ENCODE results near the gene ZBTB7C.

Gene ZBTB7C

GRCh38 chr18:48085781-48086487, 323.2 kb downstream of the ZBTB7C start:
- Histone ChIP-seq H3K9ac (ENCODE audit: low read depth, low read length) (no peak overlapping the region), H3K36me3 (ENCODE audit: insufficient read depth, low read length) (no peaks in the 10 kb centered on the region), H3K9me3 (ENCODE audit: control insufficient read depth, insufficient read depth, low read length) (no peaks in the 10 kb centered on the region), H3K4me1 (ENCODE audit: insufficient read depth, low read length) (no peaks in the 10 kb centered on the region)

DNA sequence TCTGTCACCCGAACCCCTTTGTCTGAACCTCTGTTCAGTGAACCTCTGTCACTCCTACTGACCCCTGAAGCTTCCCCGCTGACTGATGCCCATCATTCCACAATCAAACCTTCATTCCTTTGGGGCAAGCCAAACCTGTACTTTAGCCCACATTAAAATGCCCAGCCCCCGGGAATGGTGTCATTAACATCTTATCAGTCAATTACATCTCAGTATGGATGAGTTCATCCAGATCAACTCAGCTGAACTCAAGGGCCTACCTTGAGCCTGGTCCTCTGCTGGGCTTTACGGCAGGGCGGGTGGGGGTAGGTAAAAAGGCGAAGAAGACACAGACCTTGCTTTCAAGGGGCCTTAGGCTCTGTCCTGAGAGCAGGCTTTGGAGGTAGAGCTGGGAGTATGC, 324.3 kb downstream of the ZBTB7C start:
- Histone ChIP-seq H3K36me3 (ENCODE audit: insufficient read depth, low read length) (no peaks in the 10 kb centered on the region), H3K9ac (ENCODE audit: low read depth, low read length) (no peak overlapping the region), H3K4me1 (ENCODE audit: insufficient read depth, low read length) (no peaks in the 10 kb centered on the region; the same call in 1 of the 2 replicates), H3K9me3 (ENCODE audit: control insufficient read depth, insufficient read depth, low read length) (no peaks in the 10 kb centered on the region)

GRCh38 chr18:48084041-48084757, 325.0 kb downstream of the ZBTB7C start:
- Histone ChIP-seq H3K36me3 (ENCODE audit: insufficient read depth, low read length) (no peaks in the 10 kb centered on the region), H3K9ac (ENCODE audit: low read depth, low read length) (no peak overlapping the region), H3K9me3 (ENCODE audit: control insufficient read depth, insufficient read depth, low read length) (no peaks in the 10 kb centered on the region), H3K4me1 (ENCODE audit: insufficient read depth, low read length) (no peaks in the 10 kb centered on the region; the same call in 1 of the 2 replicates)

DNA sequence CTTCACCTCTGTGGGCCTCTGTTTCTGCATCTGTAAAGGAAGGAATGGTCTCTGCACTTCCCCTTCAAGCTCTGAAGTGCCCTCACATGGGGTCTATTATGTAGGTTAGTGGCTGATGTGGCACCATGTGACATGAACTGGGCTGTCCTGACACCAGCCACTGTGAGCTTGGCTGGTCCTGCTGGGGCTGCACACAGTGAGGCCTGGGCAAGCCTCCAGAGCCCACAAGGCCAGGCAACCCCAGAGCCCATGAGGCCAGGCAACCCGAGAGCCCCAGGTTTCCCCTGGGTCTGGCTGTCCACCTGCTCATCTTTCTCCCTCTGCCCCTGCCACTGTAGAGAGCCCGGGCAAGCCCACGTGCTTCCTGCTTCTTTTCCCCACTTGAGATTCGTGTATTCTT, 328.6 kb downstream of the ZBTB7C start:
- no peak overlapping the region for H3K9ac ChIP-seq (ENCODE audit: low read depth, low read length)
- H3K4me1 ChIP-seq (ENCODE audit: insufficient read depth, low read length), result no peaks in the 10 kb centered on the region; the same call in 1 of the 2 replicates
- H3K36me3 ChIP-seq (ENCODE audit: insufficient read depth, low read length), result no peaks in the 10 kb centered on the region
- H3K9me3 ChIP-seq (ENCODE audit: control insufficient read depth, insufficient read depth, low read length), result no peaks in the 10 kb centered on the region

DNA sequence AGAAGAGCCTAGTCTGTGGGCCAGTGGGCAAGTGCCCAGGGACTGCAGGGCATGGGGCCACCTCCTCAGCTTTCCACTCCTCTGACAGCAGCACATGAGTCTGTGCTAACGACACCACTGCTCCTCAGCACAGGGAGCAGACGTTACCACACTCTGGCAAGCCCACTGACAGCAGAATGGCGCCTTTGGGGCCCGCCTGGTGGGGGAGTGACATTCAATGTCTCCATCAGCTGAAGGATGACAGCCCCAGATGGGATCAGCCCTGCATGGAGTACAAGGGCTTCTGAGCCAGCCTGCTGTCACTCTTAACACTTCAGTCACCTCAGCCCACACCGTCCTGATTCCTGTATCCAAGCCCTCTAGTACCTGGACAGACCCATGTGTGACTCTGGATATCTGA, 329.3 kb downstream of the ZBTB7C start:
- Histone ChIP-seq H3K9me3 (ENCODE audit: control insufficient read depth, insufficient read depth, low read length) (no peaks in the 10 kb centered on the region), H3K9ac (ENCODE audit: low read depth, low read length) (no peak overlapping the region), H3K36me3 (ENCODE audit: insufficient read depth, low read length) (no peaks in the 10 kb centered on the region), H3K4me1 (ENCODE audit: insufficient read depth, low read length) (peaks cover 5% of the 10 kb centered on the region)

DNA sequence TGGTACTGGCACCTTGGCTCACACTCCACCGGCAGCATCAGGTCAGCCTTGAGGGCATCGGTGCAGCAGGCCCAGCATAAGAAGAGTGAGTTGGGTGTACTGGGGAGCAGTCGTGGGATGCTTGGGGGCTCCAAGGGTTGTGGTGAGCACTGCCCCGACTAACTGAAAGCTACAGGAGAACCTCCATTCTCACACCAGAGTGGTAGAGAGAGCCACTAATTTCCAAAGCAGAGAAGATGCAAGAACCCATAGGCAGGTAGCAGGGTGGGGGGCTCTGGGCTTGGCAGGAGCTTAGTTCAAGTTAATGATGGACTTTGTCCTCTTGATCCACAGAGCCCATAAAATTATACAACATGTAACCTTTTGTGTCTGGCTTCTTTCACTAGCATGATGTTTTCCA, 330.7 kb downstream of the ZBTB7C start:
- Histone ChIP-seq H3K4me1 (ENCODE audit: insufficient read depth, low read length) (peaks cover 11% of the 10 kb centered on the region), H3K9ac (ENCODE audit: low read depth, low read length) (no peak overlapping the region), H3K9me3 (ENCODE audit: control insufficient read depth, insufficient read depth, low read length) (no peaks in the 10 kb centered on the region), H3K36me3 (ENCODE audit: insufficient read depth, low read length) (no peaks in the 10 kb centered on the region)

- H3K9ac ChIP-seq (ENCODE audit: low read depth, low read length), result no peak overlapping the region
- H3K9me3 ChIP-seq (ENCODE audit: control insufficient read depth, insufficient read depth, low read length), result no peaks in the 10 kb centered on the region
- H3K36me3 ChIP-seq (ENCODE audit: insufficient read depth, low read length), result no peaks in the 10 kb centered on the region
- H3K4me1 ChIP-seq (ENCODE audit: insufficient read depth, low read length), result peaks cover 18% of the 10 kb centered on the region
Measured at GRCh38 chr18:48077291-48077690, 331.9 kb downstream of the ZBTB7C start.

DNA sequence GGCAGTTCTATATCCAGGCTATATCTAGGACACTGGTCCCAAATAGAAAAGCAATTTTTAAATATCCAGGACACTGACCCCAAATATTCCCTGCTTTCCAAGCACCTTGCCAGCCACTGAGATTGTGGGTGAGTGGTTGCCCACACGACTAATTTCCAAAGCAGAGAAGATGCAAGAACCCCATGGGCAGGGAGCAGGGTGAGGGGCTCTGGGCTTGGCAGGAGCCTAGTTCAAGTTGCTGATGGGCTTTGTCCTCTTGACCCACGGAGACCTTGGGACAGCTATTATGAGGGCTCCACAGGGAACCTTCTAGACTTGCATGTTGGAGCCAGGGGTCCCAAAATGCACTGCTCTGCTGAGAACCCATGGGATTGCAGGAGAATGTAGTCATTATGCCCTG, 332.7 kb downstream of the ZBTB7C start:
- Histone ChIP-seq H3K9ac (ENCODE audit: low read depth, low read length) (no peak overlapping the region), H3K36me3 (ENCODE audit: insufficient read depth, low read length) (no peaks in the 10 kb centered on the region), H3K9me3 (ENCODE audit: control insufficient read depth, insufficient read depth, low read length) (no peaks in the 10 kb centered on the region), H3K4me1 (ENCODE audit: insufficient read depth, low read length) (peaks cover 18% of the 10 kb centered on the region)

GRCh38 chr18:48075707-48076093, 333.5 kb downstream of the ZBTB7C start:
- Histone ChIP-seq H3K4me1 (ENCODE audit: insufficient read depth, low read length) (peaks cover 18% of the 10 kb centered on the region), H3K9ac (ENCODE audit: low read depth, low read length) (no peak overlapping the region), H3K9me3 (ENCODE audit: control insufficient read depth, insufficient read depth, low read length) (no peaks in the 10 kb centered on the region)

GRCh38 chr18:48074929-48075706, 334.1 kb downstream of the ZBTB7C start:
- Histone ChIP-seq H3K9ac (ENCODE audit: low read depth, low read length) (no peak overlapping the region), H3K9me3 (ENCODE audit: control insufficient read depth, insufficient read depth, low read length) (no peaks in the 10 kb centered on the region), H3K4me1 (ENCODE audit: insufficient read depth, low read length) (peaks cover 18% of the 10 kb centered on the region), H3K36me3 (ENCODE audit: insufficient read depth, low read length) (no peaks in the 10 kb centered on the region)

More at GRCh38 chr18:48075707-48076093, 333.5 kb downstream of the ZBTB7C start:
- H3K36me3 ChIP-seq (ENCODE audit: insufficient read depth, low read length), result no peaks in the 10 kb centered on the region

- Histone ChIP-seq H3K4me1 (ENCODE audit: insufficient read depth, low read length) (peaks cover 18% of the 10 kb centered on the region), H3K9me3 (ENCODE audit: control insufficient read depth, insufficient read depth, low read length) (no peaks in the 10 kb centered on the region), H3K36me3 (ENCODE audit: insufficient read depth, low read length) (no peaks in the 10 kb centered on the region), H3K9ac (ENCODE audit: low read depth, low read length) (no peak overlapping the region)
Measured at GRCh38 chr18:48073211-48073930, 335.8 kb downstream of the ZBTB7C start.

DNA sequence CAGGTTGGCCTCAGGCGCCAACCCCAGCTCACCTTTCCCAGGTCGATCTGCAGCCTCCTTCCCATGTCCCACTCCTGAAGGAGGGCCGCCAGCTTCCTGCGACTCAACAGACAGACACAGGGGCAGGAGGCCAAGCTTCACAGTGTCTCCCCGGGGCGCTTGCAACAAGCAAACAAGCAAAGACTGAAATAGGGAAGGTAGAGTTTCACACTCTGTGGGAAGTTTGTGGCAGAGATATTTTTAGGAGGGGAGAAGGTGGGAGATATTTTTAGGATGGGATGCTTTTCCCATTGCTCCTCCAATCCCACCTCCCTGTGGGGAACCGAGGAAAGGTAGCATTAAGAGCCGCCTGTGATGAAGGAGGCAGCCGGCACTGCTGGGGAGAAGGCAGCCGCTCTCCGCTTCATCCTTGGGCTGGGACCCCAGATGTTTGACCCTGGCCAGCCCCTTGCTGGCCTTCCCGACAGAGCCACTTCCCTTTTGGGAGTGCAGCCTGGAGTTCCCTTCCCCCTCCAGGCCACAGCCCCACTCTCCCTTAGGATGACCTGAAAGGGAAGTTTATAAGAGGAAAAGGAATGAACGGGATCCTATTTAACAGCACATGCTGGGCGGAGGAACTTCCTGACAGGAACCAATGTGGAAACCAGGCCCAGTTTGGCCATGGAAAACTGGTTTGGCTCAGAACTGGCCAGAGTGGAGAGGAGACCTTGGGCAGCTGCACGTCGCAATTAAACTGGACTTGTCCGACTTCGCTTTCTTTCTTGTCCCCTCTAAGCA, 336.6 kb downstream of the ZBTB7C start:
- Histone ChIP-seq H3K4me1 (ENCODE audit: insufficient read depth, low read length) (peaks cover 18% of the 10 kb centered on the region), H3K9ac (ENCODE audit: low read depth, low read length) (no peak overlapping the region), H3K9me3 (ENCODE audit: control insufficient read depth, insufficient read depth, low read length) (no peaks in the 10 kb centered on the region), H3K36me3 (ENCODE audit: insufficient read depth, low read length) (no peaks in the 10 kb centered on the region)

- H3K36me3 ChIP-seq (ENCODE audit: insufficient read depth, low read length), result no peaks in the 10 kb centered on the region
- H3K9ac ChIP-seq (ENCODE audit: low read depth, low read length), result no peak overlapping the region
- H3K4me1 ChIP-seq (ENCODE audit: insufficient read depth, low read length), result peaks cover 7% of the 10 kb centered on the region; the same call in 1 of the 2 replicates
- H3K9me3 ChIP-seq (ENCODE audit: control insufficient read depth, insufficient read depth, low read length), result no peaks in the 10 kb centered on the region
Measured at GRCh38 chr18:48068916-48069445, 340.2 kb downstream of the ZBTB7C start.

Measured in ES-I3 (cell line).